Measurements from ENCODE around the gene RAB11B. TPM values are rescaled to one million over a fixed set of nuclear protein-coding genes. Genes with fewer than 3 reads are reported as not detected.

The RAB11B gene
- total RNA-seq, 1 experiment from 2014 or later: 140 TPM

GRCh38 chr19:8429826-8430225, 39.7 kb downstream of the RAB11B start:
- POLR2A ChIA-PET: no interaction called here
- no TSS peak for BruUV-seq (replicated peaks)
- CTCF ChIA-PET: no interaction called here
- Histone ChIP-seq H3K4me2 (ENCODE audit: low read length) (no peak overlapping the region), H3K27ac (ENCODE audit: low read depth, low read length) (no peak overlapping the region), H3K27me3 (ENCODE audit: insufficient read depth, low read length) (no peaks in the 10 kb centered on the region), H3K36me3 (ENCODE audit: control insufficient read depth in 1 of 2, insufficient read depth in 2 of 2, low read length in 2 of 2) (no peaks in the 10 kb centered on the region), H2AFZ (ENCODE audit: low read depth, low read length, poor library complexity, severe bottlenecking) (no peak overlapping the region), H3K4me3 (replicated peaks in 1 of 2; ENCODE audit: low read depth in 1 of 2, low read length in 2 of 2) (no peak overlapping the region), H3K9ac (ENCODE audit: low read length) (no peak overlapping the region), H3K4me1 (ENCODE audit: control insufficient read depth in 1 of 2, insufficient read depth in 2 of 2, low read length in 2 of 2) (peaks cover under 1 to 3% of the 10 kb centered on the region in 2 experiments; a peak in 1 of 4 replicates), H4K20me1 (ENCODE audit: insufficient read depth) (no peaks in the 10 kb centered on the region), H3K9me2 (ENCODE audit: insufficient read depth) (no peaks in the 10 kb centered on the region), H3K9me3 (ENCODE audit: control insufficient read depth in 1 of 2, insufficient read depth in 1 of 2, low read depth in 1 of 2, low read length in 2 of 2) (no peaks in the 10 kb centered on the region), H3K79me2 (ENCODE audit: insufficient read depth, low read length) (no peaks in the 10 kb centered on the region)
- RAD21 ChIA-PET (ENCODE audit: low non-redundant PET in 1 of 2, low total read pairs in 2 of 2, uncharacterized antibody in 2 of 2, unreplicated experiment in 2 of 2): no interaction called here
- intact Hi-C loops (cut with micrococcal nuclease): no loop called here
- TF ChIP-seq POLR2AphosphoS5 (IDR thresholded peaks at IDR 0.05; ENCODE audit: low read depth, low read length) (no peak), SP1 (IDR thresholded peaks at IDR 0.05; ENCODE audit: low read depth) (no peak), ATF3 (IDR thresholded peaks at IDR 0.05) (no peak), YY1 (IDR thresholded peaks at IDR 0.05; ENCODE audit: extremely low read depth, insufficient replicate concordance, low read depth, low read length) (no peak), ELF1 (IDR thresholded peaks at IDR 0.05; ENCODE audit: borderline replicate concordance, low read depth) (no peak), CBX3 (IDR thresholded peaks at IDR 0.05; ENCODE audit: low read depth) (no peak), POLR2A (IDR thresholded peaks at IDR 0.05; ENCODE audit: borderline replicate concordance, extremely low read depth, insufficient read depth, insufficient read length) (no peak), REST (IDR thresholded peaks at IDR 0.05; ENCODE audit: low read depth) (no peak), MAX (IDR thresholded peaks at IDR 0.05) (no peak), FOSL1 (IDR thresholded peaks at IDR 0.05; ENCODE audit: low read depth) (no peak), EGR1 (IDR thresholded peaks at IDR 0.05; ENCODE audit: low read depth) (no peak), TCF7L2 (IDR thresholded peaks at IDR 0.05; ENCODE audit: borderline replicate concordance, extremely low read depth, insufficient read depth, insufficient read length) (no peak), ZNF274 (IDR thresholded peaks at IDR 0.05; ENCODE audit: low read depth, low read length) (no peak), ZFX (IDR thresholded peaks at IDR 0.05) (no peak)
- ATAC-seq: no peak
- no peak for DNase-seq (ENCODE audit: low read depth, low spot score)
